NCI-H2171 treated with DMSO at 0.1 percent for 48 hours (cell line): ENCODE results near the gene PLXNB1.
"Not testable (repeated sequence)": the region's sequence is repeated elsewhere in the genome, so short reads cannot be mapped to it uniquely, and the experiment has no call there.

Source experiments
- DNase-seq: peaks from one replicate; lab custom pipeline; 2025; lab: John Stamatoyannopoulos, UW

Gene PLXNB1

DNA sequence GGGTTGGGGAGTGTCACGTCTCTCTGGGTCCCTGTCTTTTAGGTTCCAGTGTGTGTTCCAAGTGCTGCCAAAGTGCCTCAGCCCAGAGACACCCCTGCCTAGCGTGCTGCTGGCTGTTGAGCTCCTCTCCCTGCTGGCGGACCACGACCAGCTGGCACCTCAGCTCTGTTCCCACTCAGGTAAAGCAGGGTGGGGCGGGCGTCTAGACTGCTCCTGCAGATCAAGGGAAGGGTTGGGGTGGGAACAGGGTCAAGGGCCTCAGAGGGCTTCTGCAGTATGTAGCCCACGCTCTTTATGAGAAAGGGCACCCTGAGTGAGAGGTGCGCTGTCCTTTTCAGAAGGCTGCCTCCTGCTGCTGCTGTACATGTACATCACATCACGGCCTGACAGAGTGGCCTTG lies 33.8 kb upstream of the PLXNB1 start:
- DNase-seq: no peak

DNA sequence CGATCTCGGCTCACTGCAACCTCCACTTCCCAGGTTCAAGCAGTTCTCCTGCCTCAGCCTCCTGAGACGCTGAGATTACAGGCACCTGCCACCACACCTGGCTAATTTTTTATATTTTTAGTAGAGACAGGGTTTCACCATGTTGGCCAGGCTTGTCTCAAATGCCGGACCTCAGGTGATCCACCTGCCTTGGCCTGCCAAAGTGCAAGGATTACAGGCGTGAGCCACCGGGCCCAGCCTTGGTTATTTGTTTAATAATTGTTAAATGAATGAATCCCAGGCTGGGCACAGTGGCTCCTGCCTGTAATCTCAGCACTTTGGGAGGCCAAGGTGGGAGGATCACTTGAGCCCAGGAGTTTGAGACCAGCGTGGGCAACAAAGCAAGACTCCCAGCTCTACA lies 31.9 kb upstream of the PLXNB1 start:
- not testable (repeated sequence) for DNase-seq

DNA sequence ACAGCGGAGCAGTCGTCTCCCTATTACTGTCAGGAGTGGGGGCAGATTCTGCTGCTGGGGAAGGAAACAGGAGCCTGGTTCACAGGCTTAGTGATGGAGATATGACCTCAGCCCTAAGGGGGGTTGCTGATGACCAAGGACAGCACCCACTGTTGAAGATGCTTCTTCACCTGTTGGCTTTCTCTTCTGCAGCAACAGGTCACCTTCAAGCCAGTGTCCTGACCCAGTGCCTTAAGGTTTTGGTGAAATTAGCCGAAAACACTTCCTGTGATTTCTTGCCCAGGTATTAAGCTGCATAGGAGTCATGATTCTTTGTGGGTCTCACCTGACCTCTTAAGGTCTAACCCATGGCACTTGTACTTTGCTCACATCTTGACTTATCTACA lies 30.6 kb upstream of the PLXNB1 start:
- DNase-seq: no peak

DNA sequence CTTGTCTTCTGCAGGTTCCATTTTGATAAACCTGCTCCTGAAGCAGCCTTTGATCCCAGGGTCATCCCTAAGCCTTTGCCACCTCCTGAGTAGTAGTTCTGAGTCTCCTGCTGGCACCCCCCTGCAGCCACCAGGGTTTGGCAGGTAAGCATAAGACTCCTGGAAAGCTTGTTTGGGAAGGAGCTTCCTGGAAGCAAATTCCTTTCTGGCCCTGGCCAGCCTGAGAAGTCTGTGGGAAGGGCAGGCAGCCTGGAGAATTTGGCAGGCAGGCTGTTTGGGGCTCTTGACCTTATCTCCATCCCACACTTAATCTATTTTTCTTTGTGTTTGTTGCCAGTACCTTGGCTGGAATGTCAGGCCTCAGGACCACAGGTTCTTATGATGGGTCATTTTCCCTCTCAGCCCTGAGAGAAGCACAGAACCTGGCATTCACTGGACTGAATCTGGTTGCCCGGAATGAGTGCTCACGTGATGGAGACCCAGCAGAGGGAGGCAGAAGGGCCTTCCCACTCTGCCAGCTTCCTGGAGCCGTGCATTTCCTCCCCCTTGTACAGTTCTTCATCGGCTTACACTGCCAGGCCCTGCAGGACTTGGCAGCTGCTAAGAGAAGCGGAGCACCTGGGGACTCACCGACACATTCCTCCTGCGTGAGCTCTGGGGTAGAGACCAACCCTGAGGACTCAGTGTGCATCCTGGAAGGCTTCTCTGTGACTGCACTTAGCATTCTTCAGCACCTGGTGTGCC lies 30.1 kb upstream of the PLXNB1 start:
- no peak for DNase-seq

DNA sequence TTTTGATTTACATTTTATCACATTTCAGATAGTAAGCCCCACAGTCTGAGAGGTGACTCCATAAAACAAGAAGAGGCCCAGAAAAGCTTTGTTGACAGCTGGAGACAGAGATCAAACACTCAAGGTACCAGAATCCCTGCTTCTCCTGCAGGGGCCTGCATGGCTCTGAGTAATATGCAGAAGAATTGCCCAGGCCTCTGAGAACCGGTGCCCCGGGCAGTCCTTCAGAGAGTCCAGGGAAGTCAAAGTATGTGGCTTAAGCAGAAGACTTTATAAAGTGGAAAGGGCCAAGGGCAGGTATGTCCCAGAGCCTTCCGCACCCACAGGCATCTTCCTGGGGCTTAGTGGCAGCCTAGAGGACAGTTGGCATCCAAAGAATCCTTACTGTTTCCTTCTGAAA lies 29.4 kb upstream of the PLXNB1 start:
- no peak for DNase-seq

DNA sequence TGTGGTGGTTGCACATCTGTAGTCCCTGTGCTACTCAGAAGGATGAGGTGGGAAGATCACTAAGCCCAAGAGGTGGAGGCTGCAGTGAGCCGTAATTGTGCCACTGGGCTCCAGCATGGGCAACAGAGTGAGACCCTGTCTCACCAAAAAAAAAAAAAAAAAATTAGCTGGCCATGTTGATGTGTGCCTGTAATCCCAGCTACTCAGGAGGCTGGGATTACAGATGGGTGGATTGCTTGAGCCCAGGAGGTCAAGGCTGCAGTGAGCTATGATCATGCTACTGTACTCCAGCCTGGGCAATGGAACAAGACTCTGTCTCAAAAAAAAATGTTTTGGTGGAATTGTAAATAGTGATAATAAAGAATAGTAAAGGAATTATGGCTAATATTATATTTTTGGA lies 26.6 kb upstream of the PLXNB1 start:
- DNase-seq: no peak

DNA sequence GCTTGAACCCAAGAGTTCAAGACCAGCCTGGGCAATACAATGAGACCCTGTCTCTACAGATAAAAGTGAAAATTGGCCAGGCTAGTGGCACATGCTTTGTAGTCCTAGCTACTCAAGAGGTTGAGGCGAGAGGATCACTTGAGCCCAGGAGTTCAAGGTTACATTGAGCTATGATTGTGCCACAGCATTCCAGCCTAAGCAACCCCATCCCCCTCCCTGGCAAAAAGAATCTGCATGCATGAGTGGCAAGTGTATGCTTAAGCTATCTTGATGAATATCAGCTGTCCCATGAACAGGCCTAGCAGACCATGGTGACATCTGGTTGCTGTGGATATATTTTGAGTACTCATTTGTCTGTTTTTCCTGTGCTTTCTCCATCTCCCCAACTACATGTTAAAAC lies 21.4 kb upstream of the PLXNB1 start:
- no peak for DNase-seq

DNA sequence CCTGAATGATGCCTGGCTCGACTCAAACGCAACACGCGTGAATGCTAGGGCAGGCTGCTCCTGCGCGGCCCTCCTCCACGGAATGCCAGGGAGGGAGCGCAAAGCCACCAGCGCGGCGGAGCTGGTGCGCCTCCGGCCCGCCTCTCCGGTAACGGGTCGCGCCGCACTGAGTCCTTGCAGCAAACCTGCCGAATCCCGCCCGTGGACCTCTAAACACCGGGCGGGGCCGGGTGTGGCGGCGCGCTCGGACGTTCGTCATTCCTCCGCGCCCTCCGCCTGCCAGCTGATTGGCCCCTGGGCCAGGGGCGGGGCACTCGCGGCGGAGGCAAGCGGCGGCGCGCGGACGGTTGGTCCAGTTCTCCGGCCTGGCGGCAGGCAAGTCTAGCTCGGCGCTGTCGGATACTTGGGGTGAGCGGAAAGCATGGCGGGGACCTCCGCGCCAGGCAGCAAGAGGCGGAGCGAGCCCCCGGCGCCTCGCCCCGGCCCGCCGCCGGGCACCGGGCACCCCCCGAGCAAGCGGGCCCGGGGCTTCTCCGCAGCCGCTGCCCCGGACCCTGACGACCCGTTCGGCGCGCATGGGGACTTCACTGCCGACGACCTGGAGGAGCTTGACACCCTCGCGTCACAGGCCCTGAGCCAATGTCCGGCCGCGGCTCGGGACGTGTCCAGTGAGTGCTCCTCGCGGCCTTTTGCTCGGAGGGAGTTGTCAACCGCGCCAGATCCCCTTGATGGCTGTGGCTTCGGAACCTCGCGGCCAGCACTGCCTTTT lies 16.7 kb upstream of the PLXNB1 start, which contains the start of gene ATRIP:
ATRIP (plus strand) TSS at position 313 of the 769 bp plus-strand sequence; CDS start at position 422, 109 bp downstream.
- DNase-seq: peak; percentile 44

DNA sequence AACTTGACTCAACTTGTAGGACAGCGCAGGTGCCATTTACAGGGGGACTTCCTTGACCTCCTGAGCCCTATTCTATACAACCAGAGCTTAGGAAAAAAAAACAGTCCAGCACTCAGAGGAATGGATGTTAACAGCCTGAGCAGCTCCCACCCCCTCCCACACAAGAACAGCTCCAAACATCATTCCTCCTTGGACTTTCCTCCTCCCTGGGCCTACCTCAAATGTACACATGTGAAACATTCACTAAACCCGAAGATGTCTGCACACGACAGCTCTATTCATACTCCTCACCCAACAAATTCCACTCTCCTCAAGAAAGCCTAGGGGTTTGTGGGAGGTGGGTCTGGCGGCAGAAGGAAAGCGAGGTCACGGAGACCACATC lies 16.1 kb upstream of the PLXNB1 start:
- DNase-seq: no peak

DNA sequence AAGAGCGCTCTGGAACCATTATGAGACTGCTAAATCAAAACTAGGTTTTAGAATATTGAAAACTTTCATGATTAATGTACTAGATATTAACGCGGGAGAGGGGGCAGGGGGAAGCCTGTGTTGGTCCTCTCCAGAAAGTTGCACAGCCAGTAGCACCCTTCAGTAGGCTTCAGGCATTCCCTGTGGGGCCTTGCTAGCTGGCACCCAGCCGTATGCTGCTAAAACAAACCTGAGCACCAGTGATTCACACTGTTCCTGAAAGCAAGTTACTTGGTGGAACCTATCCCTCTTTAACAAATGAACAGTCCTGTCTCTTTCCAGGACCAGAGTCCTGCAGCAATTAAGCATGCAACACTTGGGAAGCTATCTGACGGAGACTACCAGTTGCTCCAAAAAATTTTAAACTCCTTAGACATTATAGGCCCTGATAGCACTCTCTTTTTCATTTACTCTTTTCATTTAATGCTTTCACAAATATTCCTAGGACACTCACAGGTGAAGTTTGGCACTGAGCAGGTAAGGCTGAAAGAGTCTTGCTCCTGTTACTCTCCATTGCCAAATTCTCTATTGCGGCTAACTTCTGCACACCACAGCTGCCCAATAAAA lies 15.5 kb upstream of the PLXNB1 start:
- no peak for DNase-seq

DNA sequence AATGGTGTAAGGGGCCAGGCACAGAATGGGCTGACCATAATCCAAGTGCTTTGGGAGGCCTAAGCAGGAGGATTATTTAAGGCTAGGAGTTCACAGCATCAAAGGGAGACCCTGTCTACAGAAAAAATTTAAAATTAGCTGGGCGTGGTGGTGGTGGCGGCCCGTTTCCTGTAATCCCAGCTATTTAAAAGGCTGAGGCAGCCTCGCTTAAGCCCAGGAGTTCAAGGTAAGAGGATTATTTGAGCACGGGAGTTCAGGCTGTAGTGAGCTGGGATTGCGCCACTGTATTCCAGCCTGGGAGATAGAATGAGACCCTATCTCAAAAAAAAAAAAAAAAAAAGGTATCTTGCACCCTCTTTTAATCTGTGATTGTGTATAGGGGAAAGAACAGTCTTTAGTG lies 12.1 kb upstream of the PLXNB1 start:
- DNase-seq: no peak

DNA sequence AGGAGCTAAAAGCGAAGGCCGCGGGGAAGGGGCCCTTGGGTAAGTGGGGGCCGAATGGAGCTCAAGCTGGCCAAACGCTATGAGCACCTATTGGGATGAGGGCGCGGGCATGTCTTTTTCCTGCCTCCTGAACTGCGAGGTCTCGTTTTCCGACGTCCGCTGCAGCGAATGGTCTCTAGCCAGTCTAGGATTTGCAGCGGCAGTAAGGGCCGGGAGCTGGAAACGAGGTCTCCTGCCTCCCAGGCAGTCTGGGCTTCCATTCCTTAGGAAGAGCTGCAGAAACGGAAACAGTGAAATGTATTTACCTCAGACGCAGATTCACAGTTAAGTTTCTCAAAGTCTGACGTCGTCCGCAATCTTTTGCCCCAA lies 10.7 kb upstream of the PLXNB1 start:
- DNase-seq: no peak

DNA sequence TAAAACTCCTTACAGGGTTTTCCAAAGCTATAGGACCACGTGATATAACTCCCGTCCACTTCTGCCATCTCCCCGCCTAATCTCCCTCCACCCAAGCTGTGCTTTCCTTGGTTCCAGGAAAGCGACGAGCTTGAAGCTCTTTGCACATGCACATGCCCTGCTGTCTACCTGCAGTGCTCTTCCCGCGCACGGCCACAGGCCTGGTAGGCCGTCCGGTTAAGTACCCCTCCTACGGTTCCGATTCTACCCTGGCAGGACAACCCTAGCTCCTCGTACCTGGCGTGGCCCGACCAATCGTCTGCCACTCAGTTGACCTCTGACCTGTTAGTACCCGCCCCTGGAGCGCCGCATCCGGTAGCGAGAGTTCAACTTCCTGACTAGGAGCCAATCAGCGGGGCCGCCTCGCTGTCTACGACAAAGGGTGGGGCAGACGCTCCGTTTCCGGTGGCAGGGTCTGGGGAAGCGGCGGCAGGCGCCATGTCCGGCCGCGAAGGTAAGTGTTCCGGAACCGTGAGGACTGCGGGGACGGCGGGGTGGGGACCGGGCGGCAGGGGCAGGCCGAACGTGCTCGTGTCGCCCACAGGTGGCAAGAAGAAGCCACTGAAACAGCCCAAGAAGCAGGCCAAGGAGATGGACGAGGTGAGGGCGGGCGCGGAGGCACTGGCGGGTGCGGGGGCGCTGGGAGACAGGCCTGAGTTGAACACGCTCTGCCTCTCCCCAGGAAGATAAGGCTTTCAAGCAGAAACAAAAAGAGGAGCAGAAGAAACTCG lies 10.1 kb upstream of the PLXNB1 start, which contains the start of the genes CCDC51 and TMA7:
CCDC51 (minus strand) TSS at position 300 of the 770 bp plus-strand sequence. CDS start 4,991 bp downstream, outside the sequence.
TMA7 (plus strand) TSS at position 438 of the 770 bp plus-strand sequence; CDS start at position 478, 40 bp downstream.
- DNase-seq: peak; percentile 94

DNA sequence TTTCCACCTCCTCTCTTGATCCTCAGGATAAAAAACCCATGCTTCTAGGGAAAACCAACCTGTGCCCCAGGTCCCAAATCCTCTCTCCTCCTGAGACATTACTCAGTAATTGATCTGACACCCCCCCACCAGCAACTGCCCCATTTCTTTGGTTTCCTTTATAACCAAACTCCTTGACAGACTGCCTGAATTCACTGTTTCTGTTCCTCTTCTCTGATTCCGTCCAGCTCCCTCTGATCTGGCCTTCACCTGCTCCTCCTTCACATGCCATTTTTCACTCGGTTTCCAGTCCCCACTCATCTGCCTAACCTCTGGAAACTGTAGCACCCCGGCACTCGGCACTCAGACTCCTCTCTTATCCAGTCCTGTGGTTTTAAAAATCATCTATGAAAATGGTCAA lies 7.9 kb upstream of the PLXNB1 start:
- no peak for DNase-seq

DNA sequence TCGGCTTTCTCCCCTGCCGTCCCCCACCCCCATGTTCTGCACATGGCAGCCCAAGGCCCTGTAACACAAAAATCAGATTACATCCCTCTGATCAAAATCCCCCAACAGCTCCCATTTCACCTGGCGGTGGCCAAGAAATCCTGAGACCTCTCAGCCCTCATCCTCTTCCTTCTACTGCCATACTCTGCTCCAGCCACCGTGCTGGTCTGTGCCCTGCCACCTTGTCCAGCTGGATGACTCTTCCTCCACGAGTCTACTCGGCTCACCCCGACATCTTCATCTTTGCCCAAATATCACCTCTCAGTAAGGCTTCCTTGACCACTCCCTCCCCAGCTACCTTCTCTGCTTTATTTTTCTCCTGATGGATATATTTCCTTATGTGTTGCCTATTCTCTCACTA lies 7.0 kb upstream of the PLXNB1 start:
- DNase-seq: no peak

DNA sequence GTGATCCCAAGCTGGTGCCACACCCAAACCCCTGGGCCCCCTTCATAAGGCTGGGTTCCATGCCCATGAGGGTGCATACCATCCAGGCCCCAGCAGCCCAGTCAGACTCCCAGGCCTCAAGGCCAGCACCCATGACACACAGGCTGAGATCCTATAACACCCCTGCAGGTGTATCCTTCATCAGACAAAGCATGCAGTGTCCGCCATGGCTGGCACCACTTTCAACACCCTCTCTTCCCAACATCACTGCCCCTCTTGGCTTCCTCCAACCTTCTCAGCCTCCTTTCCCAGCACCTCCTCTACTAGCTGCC lies 6.5 kb upstream of the PLXNB1 start:
- DNase-seq: no peak

DNA sequence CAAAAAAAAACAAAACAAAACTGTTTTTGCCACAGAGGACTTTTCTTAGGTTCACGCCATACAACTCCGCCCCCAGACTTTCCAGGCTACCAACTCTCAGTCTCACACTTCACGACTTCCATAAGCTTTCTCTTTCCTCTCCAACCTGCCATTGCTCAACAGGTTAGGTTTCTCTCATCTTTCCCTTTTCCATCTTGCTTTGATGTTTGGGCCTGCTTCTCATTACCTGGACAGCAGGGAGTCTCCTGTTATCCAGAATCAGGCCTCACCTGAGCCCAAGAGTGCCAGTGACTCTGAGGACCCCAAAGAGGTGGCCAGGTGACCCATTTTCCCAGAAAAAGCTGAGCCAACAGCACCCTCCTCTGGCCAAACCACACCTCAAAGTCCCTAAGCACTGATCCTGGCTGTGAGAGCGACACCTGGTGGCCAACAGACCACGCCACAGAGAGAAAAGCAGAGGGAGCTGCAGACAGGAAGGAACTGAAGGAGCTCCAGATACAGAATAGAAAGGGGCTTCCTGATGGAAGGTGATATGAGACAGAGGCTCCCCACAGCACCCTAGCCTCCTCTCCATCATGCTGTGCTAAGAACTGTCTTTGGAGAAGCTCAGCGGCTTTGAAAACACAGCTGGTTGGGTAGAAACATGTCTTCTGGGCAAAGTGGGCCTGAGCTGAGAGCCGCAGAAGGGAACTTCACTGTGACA lies 6.0 kb upstream of the PLXNB1 start:
- DNase-seq: peak; percentile 60

DNA sequence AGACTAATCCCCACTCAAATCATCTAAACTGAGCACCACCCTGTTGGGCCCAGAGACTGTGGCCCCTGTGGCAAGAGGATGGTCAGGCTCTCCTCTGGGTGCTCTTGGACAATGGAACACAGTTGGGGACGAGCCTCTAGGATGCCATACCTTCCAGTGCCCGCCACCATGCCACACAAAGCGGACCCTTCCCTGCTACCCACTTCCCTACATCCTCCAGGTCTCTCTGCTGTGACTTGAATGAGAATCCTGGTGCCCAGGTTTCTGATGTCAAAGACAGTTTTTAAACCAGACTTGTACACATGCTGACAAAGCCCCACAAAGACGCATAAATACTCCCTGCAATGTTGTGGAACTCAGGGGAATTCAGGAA lies 5.3 kb upstream of the PLXNB1 start:
- no peak for DNase-seq

DNA sequence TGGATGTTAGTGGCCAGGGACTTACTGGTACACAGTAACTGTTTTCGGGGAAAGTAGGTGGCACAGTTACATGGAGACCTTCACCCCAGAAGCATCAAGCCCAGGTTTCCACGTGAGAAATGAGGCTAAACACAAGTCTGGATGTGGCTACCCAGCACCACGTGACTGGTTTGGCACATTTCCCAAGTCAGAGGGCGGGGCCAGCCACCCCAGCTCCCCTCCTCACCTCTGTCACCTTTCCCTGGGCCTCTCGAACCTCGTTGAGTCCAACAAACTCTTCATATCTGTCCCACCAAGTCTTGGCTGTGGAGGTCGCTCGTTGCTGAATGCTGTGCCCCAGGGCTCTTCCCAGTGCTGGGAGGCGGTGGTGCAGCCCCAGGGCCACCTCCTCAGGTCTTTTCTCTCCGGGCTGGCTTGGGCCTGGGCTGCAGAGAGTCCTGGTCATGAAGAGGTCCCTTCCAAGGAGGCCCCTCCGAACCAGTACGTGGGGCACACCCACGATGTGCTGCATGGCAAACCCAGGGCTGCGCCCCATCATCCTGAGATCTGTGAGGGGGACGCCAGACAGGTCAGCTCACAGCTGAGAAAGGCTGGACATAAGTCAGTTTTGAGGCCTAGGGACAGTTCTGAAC lies 4.8 kb upstream of the PLXNB1 start:
- DNase-seq: no peak

DNA sequence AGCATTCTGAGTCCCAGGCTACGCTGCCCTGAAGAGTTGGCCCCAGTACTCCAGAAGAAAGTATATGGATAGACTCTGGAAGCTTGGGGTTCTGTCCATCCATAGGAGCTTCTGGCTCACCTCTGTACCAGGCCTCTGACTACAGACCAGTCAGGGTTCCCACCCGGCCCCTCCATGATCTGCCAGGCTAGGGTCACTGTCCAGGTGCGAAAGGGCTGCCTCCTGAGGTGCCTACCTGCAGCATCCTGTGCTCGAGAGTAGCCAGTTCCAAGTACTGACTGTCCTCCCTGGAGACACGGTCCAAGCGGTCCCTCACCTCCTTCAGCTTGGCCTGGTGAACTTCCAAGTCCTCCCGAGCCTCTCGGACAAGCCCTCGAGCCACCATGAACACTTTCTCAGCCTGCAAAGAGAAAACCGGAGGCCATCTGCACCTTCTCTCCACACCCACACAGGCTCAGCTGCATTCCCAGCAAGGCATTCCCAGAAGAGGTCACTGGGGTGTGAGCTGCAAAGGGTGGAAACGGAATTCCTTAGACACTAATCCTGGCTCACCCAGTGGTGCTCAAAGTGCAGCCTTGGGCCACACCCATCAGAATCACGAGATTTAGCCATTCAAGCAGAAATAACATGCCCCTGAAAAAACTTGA lies 3.7 kb upstream of the PLXNB1 start:
- no peak for DNase-seq
